Tibial nerve (tissue), 4 donors: ENCODE data around the gene SEPTIN11.

Experiments
- CTCF ChIP-seq, 5 experiments: fragments of 200-600 bp in 3 of 5; fragments of 450-650 bp in 2 of 5; sonication (generic) in 3 of 5; IDR thresholded peaks; one replicate each; pipeline ENCODE4 v1.5.1; 2016 to 2019; ENCODE audit warnings: antibody characterized with exemption in 5 of 5, mild to moderate bottlenecking in 3 of 5, moderate library complexity in 2 of 5
- EP300 ChIP-seq, 2 donors: sonication (generic); formaldehyde crosslinking; IDR thresholded peaks; one replicate each; pipeline ENCODE4 v1.6.1; 2017; ENCODE audit warnings: antibody characterized with exemption in 2 of 2, mild to moderate bottlenecking in 1 of 2
- POLR2A ChIP-seq, 2 donors: fragments of 450-650 bp; IDR thresholded peaks; one replicate each; pipeline ENCODE4 v1.6.1; 2017; ENCODE audit warnings: antibody characterized with exemption in 2 of 2, mild to moderate bottlenecking in 2 of 2, moderate library complexity in 2 of 2

DNA sequence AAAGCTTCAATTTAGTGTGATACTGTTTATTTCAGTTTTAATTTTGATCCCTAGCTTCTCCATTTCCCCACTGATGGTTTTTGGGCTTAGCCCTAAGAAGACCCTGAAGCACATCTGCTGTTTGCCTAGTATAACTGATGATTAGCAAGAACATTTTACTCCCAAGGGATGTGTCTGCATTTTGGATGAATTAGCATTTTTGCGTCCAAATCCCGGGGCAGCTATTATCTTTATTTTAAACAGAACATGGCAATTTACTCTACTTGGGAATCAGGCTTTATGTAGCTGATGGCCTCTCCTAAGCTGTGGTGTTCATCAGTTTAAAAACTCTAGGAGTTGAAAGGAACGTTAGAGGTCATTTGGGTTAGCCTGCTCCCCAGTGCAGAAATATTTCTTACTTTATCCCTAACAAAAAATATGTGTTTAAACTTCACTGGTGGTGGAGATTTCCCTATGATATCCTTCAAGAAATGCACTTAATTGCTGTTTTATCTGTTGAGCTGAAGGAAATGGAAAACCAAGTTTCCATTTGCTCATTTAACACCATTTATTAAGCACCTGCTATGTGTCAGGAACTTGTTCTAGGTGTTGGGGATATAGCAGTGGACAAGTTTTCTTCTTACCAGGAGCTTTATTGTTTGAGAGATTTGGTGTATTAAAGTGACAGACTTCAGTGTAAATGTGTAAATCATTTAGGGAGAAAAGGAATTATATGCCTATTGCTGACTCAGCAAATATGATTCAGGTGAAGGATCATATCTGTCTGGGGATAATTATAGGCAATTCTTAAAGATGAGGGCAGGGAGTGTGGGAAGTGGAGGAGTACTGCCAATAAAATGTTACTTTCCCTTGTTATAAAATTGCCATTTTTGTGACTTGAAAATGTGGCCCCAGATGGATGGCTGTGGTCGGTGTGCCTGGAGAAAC, 3.4 kb downstream of the SEPTIN11 start:
- TF ChIP-seq CTCF (IDR thresholded peaks at IDR 0.05) (no peak), POLR2A (IDR thresholded peaks at IDR 0.05) (no peak), EP300 (IDR thresholded peaks at IDR 0.05) (no peak)
